Measurements from ENCODE around the gene ZDHHC14. TPM values are rescaled to one million over a fixed set of nuclear protein-coding genes. Genes with fewer than 3 reads are reported as not detected.

The ZDHHC14 gene
- total RNA-seq, 1 experiment from 2014 or later, result 1.7 TPM

- H3K4me1 Mint-ChIP-seq, result peaks cover 48 to 53% of the 10 kb centered on the region in 2 experiments
- Histone ChIP-seq H3K56ac (ENCODE audit: insufficient read length, low read depth, low read length) (no peak overlapping the region), H3K18ac (ENCODE audit: insufficient read length, low read depth, low read length) (no peak overlapping the region)
These were observed 49.8 kb downstream of the ZDHHC14 start for GRCh38 chr6:157430834-157431233.

More at GRCh38 chr6:157430834-157431233, 49.8 kb downstream of the ZDHHC14 start:
- H3K4ac ChIP-seq (ENCODE audit: low read depth, low read length), result no peak overlapping the region
- H3K27me3 ChIP-seq (ENCODE audit: insufficient read depth, low read length), result no peaks in the 10 kb centered on the region
- H3T11ph ChIP-seq (ENCODE audit: low read length), result no peak overlapping the region
- H3K4me2 ChIP-seq (ENCODE audit: insufficient read depth, insufficient read length, low read length), result no peak overlapping the region
- DNase-seq, result no peak
- Mint-ChIP-seq H3K9me3 (no peaks in the 10 kb centered on the region), H3K27me3 (ENCODE audit: low read depth) (peaks cover 3% of the 10 kb centered on the region), H3K27ac (no peak overlapping the region), H3K4me3 (no peak overlapping the region), H3K36me3 (ENCODE audit: insufficient read depth in 1 of 3, low read depth in 3 of 3) (no peaks in the 10 kb centered on the region; a peak in 1 of 7 replicates)
- no peaks in the 10 kb centered on the region for H3K9me3 ChIP-seq (ENCODE audit: control insufficient read depth, low read depth, low read length)
- H3K9ac ChIP-seq (ENCODE audit: extremely low read depth, insufficient read length, low read length), result no peak overlapping the region
- no peak overlapping the region for H3K23ac ChIP-seq (ENCODE audit: insufficient read length, low read depth, low read length)
- H2AK5ac ChIP-seq (ENCODE audit: insufficient read length, low read length), result no peak overlapping the region
- H2AFZ ChIP-seq (ENCODE audit: low read length), result no peak overlapping the region
- no peak overlapping the region for H4K5ac ChIP-seq (ENCODE audit: insufficient read length, low read depth, low read length)
- H3K27ac ChIP-seq (ENCODE audit: insufficient read length, low read depth, low read length), result no peak overlapping the region
- no peak overlapping the region for H2BK120ac ChIP-seq (ENCODE audit: low read depth, low read length, poor library complexity, severe bottlenecking)
- H4K91ac ChIP-seq (ENCODE audit: insufficient read length, low read depth, low read length), result no peak overlapping the region
- no peak overlapping the region for H4K8ac ChIP-seq (replicated peaks; ENCODE audit: insufficient read length, low read depth, low read length)
- TF ChIP-seq, protein P1, sequence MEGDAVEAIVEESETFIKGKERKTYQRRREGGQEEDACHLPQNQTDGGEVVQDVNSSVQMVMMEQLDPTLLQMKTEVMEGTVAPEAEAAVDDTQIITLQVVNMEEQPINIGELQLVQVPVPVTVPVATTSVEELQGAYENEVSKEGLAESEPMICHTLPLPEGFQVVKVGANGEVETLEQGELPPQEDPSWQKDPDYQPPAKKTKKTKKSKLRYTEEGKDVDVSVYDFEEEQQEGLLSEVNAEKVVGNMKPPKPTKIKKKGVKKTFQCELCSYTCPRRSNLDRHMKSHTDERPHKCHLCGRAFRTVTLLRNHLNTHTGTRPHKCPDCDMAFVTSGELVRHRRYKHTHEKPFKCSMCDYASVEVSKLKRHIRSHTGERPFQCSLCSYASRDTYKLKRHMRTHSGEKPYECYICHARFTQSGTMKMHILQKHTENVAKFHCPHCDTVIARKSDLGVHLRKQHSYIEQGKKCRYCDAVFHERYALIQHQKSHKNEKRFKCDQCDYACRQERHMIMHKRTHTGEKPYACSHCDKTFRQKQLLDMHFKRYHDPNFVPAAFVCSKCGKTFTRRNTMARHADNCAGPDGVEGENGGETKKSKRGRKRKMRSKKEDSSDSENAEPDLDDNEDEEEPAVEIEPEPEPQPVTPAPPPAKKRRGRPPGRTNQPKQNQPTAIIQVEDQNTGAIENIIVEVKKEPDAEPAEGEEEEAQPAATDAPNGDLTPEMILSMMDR (conservative IDR thresholded peaks at IDR 0.05), result no peak
- no peak overlapping the region for H2BK15ac ChIP-seq (ENCODE audit: low read depth, low read length)
- H3K4me1 ChIP-seq (ENCODE audit: insufficient read depth, low read length), result peaks cover 2% of the 10 kb centered on the region; the same call in 1 of the 2 replicates
- H3K79me1 ChIP-seq (ENCODE audit: insufficient read depth, low read depth, low read length, poor library complexity, severe bottlenecking), result no peaks in the 10 kb centered on the region
- no peak overlapping the region for H3K14ac ChIP-seq (ENCODE audit: insufficient read depth, low read length)
- no peak overlapping the region for H2BK20ac ChIP-seq (ENCODE audit: low read depth, low read length, poor library complexity, severe bottlenecking)
- no peaks in the 10 kb centered on the region for H3K79me2 ChIP-seq (ENCODE audit: insufficient read depth, low read length)
- no peaks in the 10 kb centered on the region for H4K20me1 ChIP-seq (ENCODE audit: control insufficient read depth, insufficient read depth, insufficient read length)
- no CpG with 5 or more reads among the region's 3 CpGs for WGBS (ENCODE audit: extremely low coverage, insufficient read length, low lambda C conversion rate)
- no peak overlapping the region for H2BK12ac ChIP-seq (ENCODE audit: insufficient read length, low read depth, low read length)
- H3K23me2 ChIP-seq (ENCODE audit: insufficient read length, low read depth, low read length, poor library complexity, severe bottlenecking), result no peaks in the 10 kb centered on the region
- no peak overlapping the region for H2BK5ac ChIP-seq (ENCODE audit: insufficient read length, low read length)

Data from H9 (cell line).